CD14-positive monocyte (primary cell): ENCODE results near the gene FIGNL2. TPM values are rescaled to one million over a fixed set of nuclear protein-coding genes. Genes with fewer than 3 reads are reported as not detected.
"Not testable (repeated sequence)": the region's sequence is repeated elsewhere in the genome, so short reads cannot be mapped to it uniquely, and the experiment has no call there.

Experiments used
- DNase-seq, 3 donors: peaks; one replicate each; pipeline ENCODE4 v3.0.0-alpha.2; 2011 to 2022
- H2AFZ ChIP-seq: 2 replicates; pipeline ENCODE4 v1.6.0; 2012; ENCODE audit warnings: mild to moderate bottlenecking, low read depth, low read length, inconsistent platforms; ENCODE audit not compliant: insufficient read depth, poor library complexity, severe bottlenecking
- H3K27ac ChIP-seq, 2 donors: 1 replicate in 1 of 2; 2 replicates in 1 of 2; pipeline ENCODE4 v1.5.1; 2012 to 2013; ENCODE audit warnings: low read length in 2 of 2, control low read depth in 1 of 2, inconsistent platforms in 1 of 2, low read depth in 1 of 2, mild to moderate bottlenecking in 1 of 2
- H3K27me3 ChIP-seq, 2 donors: one replicate each; pipeline versions ENCODE4 v1.6.0 to v1.6.1; 2011 to 2013; ENCODE audit warnings: low read length in 2 of 2; ENCODE audit not compliant: control insufficient read depth in 2 of 2, insufficient read depth in 2 of 2
- H3K36me3 ChIP-seq, 2 donors: replicated peaks in 1 of 2; 1 replicate in 1 of 2; 2 replicates in 1 of 2; pipeline versions ENCODE4 v1.5.1 to v1.6.1; 2012 to 2013; ENCODE audit warnings: low read length in 2 of 2, control low read depth in 1 of 2, inconsistent platforms in 1 of 2, mild to moderate bottlenecking in 1 of 2; ENCODE audit not compliant: insufficient read depth in 2 of 2, control insufficient read depth in 1 of 2
- H3K4me1 ChIP-seq, 2 donors: 1 replicate in 1 of 2; 2 replicates in 1 of 2; pipeline versions ENCODE4 v1.5.1 to v1.6.1; 2012 to 2013; ENCODE audit warnings: low read length in 2 of 2, control low read depth in 1 of 2, inconsistent platforms in 1 of 2, mild to moderate bottlenecking in 1 of 2, moderate library complexity in 1 of 2; ENCODE audit not compliant: insufficient read depth in 2 of 2, control insufficient read depth in 1 of 2
- H3K4me2 ChIP-seq: replicated peaks from 2 replicates; pipeline ENCODE3; 2012; ENCODE audit warnings: low read length, moderate library complexity, mild to moderate bottlenecking; ENCODE audit not compliant: poor library complexity, severe bottlenecking; ENCODE audit errors: extremely low read depth
- H3K4me3 ChIP-seq, 3 experiments: fragments of 200-600 bp in 1 of 3; sonication (generic) in 1 of 3; replicated peaks in 1 of 3; 1 replicate in 2 of 3; 2 replicates in 1 of 3; pipeline ENCODE4 v1.5.1; 2011 to 2013; ENCODE audit warnings: low read length in 3 of 3, mild to moderate bottlenecking in 3 of 3, control low read depth in 2 of 3, low read depth in 2 of 3, inconsistent platforms in 1 of 3, moderate library complexity in 1 of 3
- H3K79me2 ChIP-seq: 2 replicates; pipeline ENCODE4 v1.6.0; 2012; ENCODE audit warnings: mild to moderate bottlenecking, control low read depth, inconsistent platforms, low read length, moderate library complexity; ENCODE audit not compliant: insufficient read depth
- H3K9ac ChIP-seq: 2 replicates; pipeline ENCODE4 v1.6.0; 2017; ENCODE audit warnings: low read length, mild to moderate bottlenecking; ENCODE audit not compliant: insufficient read depth, poor library complexity, severe bottlenecking
- H3K9me3 ChIP-seq, 2 donors: replicated peaks in 1 of 2; 1 replicate in 1 of 2; 2 replicates in 1 of 2; pipeline versions ENCODE4 v1.5.1 to v1.6.1; 2012 to 2013; ENCODE audit warnings: low read length in 2 of 2, control low read depth in 1 of 2; ENCODE audit not compliant: control insufficient read depth in 1 of 2, insufficient read depth in 1 of 2
- H4K20me1 ChIP-seq: 2 replicates; pipeline ENCODE4 v1.6.0; 2012; ENCODE audit warnings: mild to moderate bottlenecking, low read length, control low read depth, moderate library complexity; ENCODE audit not compliant: insufficient read depth
- H3K27ac Mint-ChIP-seq, 7 donors: one replicate each; pipeline ENCODE4 v1.8.0; 2020; ENCODE audit warnings: mild to moderate bottlenecking in 7 of 7, mixed read lengths in 7 of 7, moderate library complexity in 6 of 7, inconsistent platforms in 2 of 7
- H3K27me3 Mint-ChIP-seq, 3 donors: one replicate each; pipeline ENCODE4 v1.8.0; 2021 to 2022; ENCODE audit warnings: low read depth in 3 of 3, mild to moderate bottlenecking in 3 of 3, mixed read lengths in 3 of 3, moderate library complexity in 3 of 3, inconsistent platforms in 1 of 3
- H3K36me3 Mint-ChIP-seq, 2 donors: one replicate each; pipeline ENCODE4 v1.8.0; 2020; ENCODE audit warnings: mixed read lengths in 2 of 2, inconsistent platforms in 1 of 2, mild to moderate bottlenecking in 1 of 2
- H3K4me1 Mint-ChIP-seq: one replicate; pipeline ENCODE4 v1.8.0; 2020; ENCODE audit warnings: mild to moderate bottlenecking, mixed read lengths
- H3K4me3 Mint-ChIP-seq, 2 donors: one replicate each; pipeline ENCODE4 v1.8.0; 2020; ENCODE audit warnings: mild to moderate bottlenecking in 2 of 2, mixed read lengths in 2 of 2, moderate library complexity in 1 of 2
- H3K9me3 Mint-ChIP-seq, 7 donors: one replicate each; pipeline ENCODE4 v1.8.0; 2020 to 2022; ENCODE audit warnings: mixed read lengths in 7 of 7, mild to moderate bottlenecking in 6 of 7, moderate library complexity in 6 of 7, inconsistent platforms in 2 of 7
- CTCF ChIP-seq: fragments of 200-600 bp; IDR thresholded peaks from one replicate; pipeline ENCODE4 v1.8.0; 2022; ENCODE audit warnings: antibody characterized with exemption, mild to moderate bottlenecking
- WGBS: methylation state at CpG from one replicate; pipeline ENCODE4 v1.1.5; 2013; ENCODE audit warnings: missing lambda C conversion rate; ENCODE audit not compliant: insufficient coverage; 5-methylcytosine and 5-hydroxymethylcytosine counted together
- intact Hi-C, 2 donors: fragments of 100-400 bp; cut with micrococcal nuclease; formaldehyde crosslinking; loops; one replicate each; pipeline versions ENCODE4 v1.15.0 to v1.15.1; 2023
- polyA plus RNA-seq, 3 donors: library from polyadenylated mRNA; depleted of rRNA in 1 of 3; unstranded in 2 of 3; stranded (reverse) in 1 of 3; fragments of 300-500 nt in 2 of 3; fragments of >200 nt in 1 of 3; fragmentation: Illumina TruSeq in 2 of 3; gene quantifications; 1 replicate in 2 of 3; 2 replicates in 1 of 3; pipeline ENCODE4 v1.2.3, GENCODE V29; 2012 to 2021

FIGNL2 gene
- polyA plus RNA-seq, 3 donors: 0.06 to 0.52 TPM; not detected in 1

- no peaks in the 10 kb centered on the region for H4K20me1 ChIP-seq
- no peaks in the 10 kb centered on the region for H3K27me3 ChIP-seq
- Mint-ChIP-seq H3K36me3 (no peaks in the 10 kb centered on the region), H3K27me3 (peaks cover 2 to 8% (median 6%) of the 10 kb centered on the region in 3 donors), H3K4me3 (no peak overlapping the region), H3K4me1 (no peaks in the 10 kb centered on the region), H3K27ac (no peak overlapping the region), H3K9me3 (no peaks in the 10 kb centered on the region)
- intact Hi-C loops: no loop called here
- no peaks in the 10 kb centered on the region for H3K9me3 ChIP-seq
- no peaks in the 10 kb centered on the region for H3K4me1 ChIP-seq
- no peaks in the 10 kb centered on the region for H3K79me2 ChIP-seq
- no peak overlapping the region for H3K9ac ChIP-seq
- no peak overlapping the region for H3K27ac ChIP-seq
- no peaks in the 10 kb centered on the region for H3K36me3 ChIP-seq
- H2AFZ ChIP-seq: no peak overlapping the region
- TF ChIP-seq CTCF: no peak
- no peak overlapping the region for H3K4me3 ChIP-seq
- no peak overlapping the region for H3K4me2 ChIP-seq
- WGBS: 100% methylated on average over 1 of the region's 1 CpG
- no peak for DNase-seq
These were observed 47.5 kb downstream of the FIGNL2 start for GRCh38 chr12:51801027-51801426.

- Mint-ChIP-seq H3K9me3 (no peaks in the 10 kb centered on the region), H3K4me1 (no peaks in the 10 kb centered on the region), H3K4me3 (no peak overlapping the region), H3K27ac (no peak overlapping the region), H3K27me3 (peaks cover 1 to 2% (median 1%) of the 10 kb centered on the region in 3 donors), H3K36me3 (no peaks in the 10 kb centered on the region)
- Histone ChIP-seq H2AFZ (no peak overlapping the region), H3K27me3 (no peaks in the 10 kb centered on the region), H4K20me1 (no peaks in the 10 kb centered on the region), H3K4me2 (no peak overlapping the region), H3K4me3 (no peak overlapping the region), H3K4me1 (no peaks in the 10 kb centered on the region), H3K9ac (no peak overlapping the region), H3K36me3 (no peaks in the 10 kb centered on the region), H3K79me2 (no peaks in the 10 kb centered on the region), H3K9me3 (no peaks in the 10 kb centered on the region), H3K27ac (no peak overlapping the region)
- intact Hi-C loops: no loop called here
- peak in 1 of 3 donors; percentile 30 for DNase-seq
- WGBS: no CpG with 5 or more reads among the region's 1 CpG
- no peak for TF ChIP-seq CTCF
These were observed 50.0 kb downstream of the FIGNL2 start for GRCh38 chr12:51798501-51798900.

GRCh38 chr12:51798051-51798450 lies 50.5 kb downstream of the FIGNL2 start:
- H3K79me2 ChIP-seq, DNase-seq, H3K36me3 Mint-ChIP-seq, H3K27me3 ChIP-seq, H3K27me3 Mint-ChIP-seq, H3K27ac ChIP-seq, H4K20me1 ChIP-seq, H3K4me1 Mint-ChIP-seq, H3K27ac Mint-ChIP-seq, H3K4me3 ChIP-seq, H3K9ac ChIP-seq, H3K36me3 ChIP-seq, H3K4me3 Mint-ChIP-seq, H2AFZ ChIP-seq, H3K9me3 Mint-ChIP-seq, H3K9me3 ChIP-seq, H3K4me2 ChIP-seq, intact Hi-C loops, H3K4me1 ChIP-seq: not testable (repeated sequence)
- 100% methylated on average over 4 of the region's 4 CpGs for WGBS
